Sigmoid colon (tissue), 7 donors: ENCODE data around the gene CATSPERD. TPM values are rescaled to one million over a fixed set of nuclear protein-coding genes. Genes with fewer than 3 reads are reported as not detected.

Source experiments
- DNase-seq: peaks from one replicate; pipeline ENCODE4 v3.0.0-alpha.2; 2019
- H3K27ac ChIP-seq, 4 donors: fragments of 200-600 bp; sonication (generic); one replicate each; pipeline ENCODE4 v1.5.1; 2016 to 2019; ENCODE audit warnings: mild to moderate bottlenecking in 1 of 4
- H3K27me3 ChIP-seq, 3 donors: fragments of 200-600 bp; sonication (generic); one replicate each; pipeline ENCODE4 v1.5.1; 2019; ENCODE audit warnings: mild to moderate bottlenecking in 1 of 3
- H3K36me3 ChIP-seq, 4 donors: fragments of 200-600 bp; sonication (generic); one replicate each; pipeline ENCODE4 v1.5.1; 2016 to 2019
- H3K4me1 ChIP-seq, 4 donors: fragments of 200-600 bp; sonication (generic); one replicate each; pipeline ENCODE4 v1.5.1; 2017 to 2019
- H3K4me3 ChIP-seq, 4 donors: fragments of 200-600 bp; sonication (generic); one replicate each; pipeline ENCODE4 v1.5.1; 2017 to 2019; ENCODE audit warnings: mild to moderate bottlenecking in 2 of 4, moderate library complexity in 1 of 4
- H3K9me3 ChIP-seq, 4 donors: fragments of 200-600 bp in 3 of 4; sonication (generic) in 3 of 4; one replicate each; pipeline versions ENCODE4 v1.5.1 to v1.6.1; 2013 to 2019
- CTCF ChIP-seq, 4 experiments: fragments of 450-650 bp in 3 of 4; fragments of 200-600 bp in 1 of 4; IDR thresholded peaks; one replicate each; pipeline ENCODE4 v1.5.1; 2016 to 2019; ENCODE audit warnings: antibody characterized with exemption in 4 of 4, mild to moderate bottlenecking in 3 of 4, moderate library complexity in 2 of 4
- EP300 ChIP-seq, 4 donors: sonication (generic); formaldehyde crosslinking; IDR thresholded peaks; one replicate each; pipeline ENCODE4 v1.6.1; 2017; ENCODE audit warnings: antibody characterized with exemption in 4 of 4
- POLR2A ChIP-seq, 2 donors: fragments of 450-650 bp; IDR thresholded peaks; one replicate each; pipeline ENCODE4 v1.6.1; 2016; ENCODE audit warnings: antibody characterized with exemption in 2 of 2, mild to moderate bottlenecking in 2 of 2, moderate library complexity in 2 of 2
- POLR2AphosphoS5 ChIP-seq, 4 donors: sonication (generic); formaldehyde crosslinking; IDR thresholded peaks; one replicate each; pipeline ENCODE4 v1.6.1; 2017; ENCODE audit warnings: antibody characterized with exemption in 4 of 4
- WGBS, 2 donors: extraction: QIAGEN DNeasy Blood & Tissue Kit; methylation state at CpG; one replicate each; pipeline ENCODE4 v1.1.7; 2013; 5-methylcytosine and 5-hydroxymethylcytosine counted together
- intact Hi-C: fragments of 100-400 bp; cut with DNase I; formaldehyde crosslinking; loops from one replicate; pipeline ENCODE4 v1.15.1; 2023
- polyA plus RNA-seq, 3 donors: library from polyadenylated mRNA; stranded (reverse); fragments of 200-250 nt; gene quantifications; one replicate each; pipeline ENCODE4 v1.2.3, GENCODE V29; 2013
- total RNA-seq, 4 donors: library from RNA; depleted of rRNA; stranded (reverse); fragments of >200 nt; gene quantifications; one replicate each; pipeline ENCODE4 v1.1.0, GENCODE V29; 2016
- donor health status: healthy with polysubstance abuse.
- donor health status: Bipolar disorder and iron deficiency.
- donor health status: healthy.

CATSPERD gene
- total and polyA plus RNA-seq, 7 donors, result not detected

DNA sequence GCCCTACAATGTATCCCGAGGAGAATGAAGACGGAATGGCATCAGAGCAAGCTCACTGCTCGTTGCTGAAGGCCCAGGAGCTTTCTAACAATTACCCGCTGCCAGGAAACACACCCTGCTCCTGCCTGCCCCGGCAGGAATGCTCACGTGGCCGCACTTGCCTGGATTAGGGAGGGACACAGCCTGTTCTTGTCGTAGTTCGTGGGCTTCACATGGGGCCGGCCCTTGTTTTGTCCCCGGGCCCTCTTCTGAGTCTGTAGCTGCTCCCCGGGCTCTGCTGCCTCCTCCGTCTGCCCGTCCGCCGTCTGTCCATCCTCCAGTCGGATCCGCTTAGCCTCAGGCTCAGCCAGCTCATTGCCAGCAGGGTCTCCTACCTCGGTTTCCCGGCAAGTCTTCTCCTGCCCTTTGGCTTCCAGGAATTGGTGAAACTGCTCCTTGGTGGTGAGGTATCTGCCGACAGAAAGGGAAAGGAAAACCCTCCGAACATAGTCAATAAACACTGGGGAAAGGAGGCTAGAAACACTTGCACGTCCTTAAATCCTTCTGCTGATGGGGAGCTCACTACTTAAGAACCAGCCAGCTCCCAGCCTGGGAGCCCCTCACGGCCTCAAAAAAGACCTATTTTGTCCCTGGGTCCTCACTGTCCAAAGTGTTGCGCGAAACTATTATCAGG is 69.6 kb downstream of the CATSPERD start:
- Histone ChIP-seq H3K27ac (peak overlapping the region; percentile 98 to 100 (median 99)), H3K27me3 (no peaks in the 10 kb centered on the region), H3K4me1 (peaks cover 2 to 9% (median 9%) of the 10 kb centered on the region in 4 donors), H3K4me3 (peak overlapping the region; percentile 88 to 97 (median 92)), H3K36me3 (peaks cover 36 to 51% (median 44%) of the 10 kb centered on the region in 4 donors), H3K9me3 (no peaks in the 10 kb centered on the region)
- DNase-seq, result peak; percentile 70
- intact Hi-C loops, result loop anchor here (5.0 kb wide), 3 partner anchors 68 to 187 kb away; partner anchors contain the start of genes CATSPERD, LONP1, RANBP3 and SAFB
- TF ChIP-seq CTCF (IDR thresholded peaks at IDR 0.05) (no peak), POLR2AphosphoS5 (IDR thresholded peaks at IDR 0.05) (no peak), POLR2A (IDR thresholded peaks at IDR 0.05) (no peak), EP300 (IDR thresholded peaks at IDR 0.05) (no peak)
- 78 to 83% methylated on average over 26 of the region's 26 CpGs for WGBS, 2 donors

GRCh38 chr19:5790559-5791520 is 70.4 kb downstream of the CATSPERD start, which contains the start of gene DUS3L:
TSS of gene DUS3L (minus strand) at chr19:5791163. CDS start at chr19:5791141, 22 bp downstream.
- TF ChIP-seq POLR2AphosphoS5 (IDR thresholded peaks at IDR 0.05) (peak; percentile 73 to 93 (median 86)), POLR2A (IDR thresholded peaks at IDR 0.05) (peak; percentile 63 to 66), CTCF (IDR thresholded peaks at IDR 0.05) (no peak), EP300 (IDR thresholded peaks at IDR 0.05) (peak in 1 of 4 donors; percentile 48)
- Histone ChIP-seq H3K4me3 (peak within 1 kb of the TSS; percentile 88 to 97 (median 92)), H3K27ac (peak within 1 kb of the TSS; percentile 98 to 100 (median 99)), H3K9me3 (no peaks in the 10 kb centered on the region), H3K27me3 (no peaks in the 10 kb centered on the region), H3K4me1 (peaks cover 2 to 9% (median 9%) of the 10 kb centered on the region in 4 donors), H3K36me3 (peaks cover 35 to 43% (median 38%) of the 10 kb centered on the region in 4 donors)
- DNase-seq, result peak; percentile 99
- intact Hi-C loops, result loop anchor here (5.0 kb wide), 3 partner anchors 69 to 186 kb away; partner anchors contain the start of genes CATSPERD, LONP1, RANBP3 and SAFB
- WGBS, 2 donors, result 11% methylated on average over 72 of the region's 72 CpGs

GRCh38 chr19:5792224-5792623 is 71.8 kb downstream of the CATSPERD start:
- no peak for TF ChIP-seq POLR2A (IDR thresholded peaks at IDR 0.05)
- no peak for TF ChIP-seq CTCF (IDR thresholded peaks at IDR 0.05)
- TF ChIP-seq POLR2AphosphoS5 (IDR thresholded peaks at IDR 0.05), result no peak
- TF ChIP-seq EP300 (IDR thresholded peaks at IDR 0.05), result no peak

GRCh38 chr19:5793188-5793587 is 72.8 kb downstream of the CATSPERD start:
- intact Hi-C loops, result loop anchor here (5.0 kb wide), 3 partner anchors 71 to 184 kb away; partner anchors contain the start of genes CATSPERD, LONP1, RANBP3 and SAFB
- no peak for TF ChIP-seq CTCF (IDR thresholded peaks at IDR 0.05)
- no peak for TF ChIP-seq POLR2A (IDR thresholded peaks at IDR 0.05)
- TF ChIP-seq POLR2AphosphoS5 (IDR thresholded peaks at IDR 0.05), result no peak
- TF ChIP-seq EP300 (IDR thresholded peaks at IDR 0.05), result no peak
- H3K27ac ChIP-seq, result no peak overlapping the region
- peaks cover 14 to 19% (median 16%) of the 10 kb centered on the region in 4 donors for H3K36me3 ChIP-seq
- H3K4me3 ChIP-seq, result no peak overlapping the region
- DNase-seq, result no peak
- H3K9me3 ChIP-seq, result no peaks in the 10 kb centered on the region
- peaks cover 2 to 9% (median 9%) of the 10 kb centered on the region in 4 donors for H3K4me1 ChIP-seq
- H3K27me3 ChIP-seq, result no peaks in the 10 kb centered on the region
- 91 to 92% methylated on average over 3 of the region's 3 CpGs for WGBS, 2 donors

More at GRCh38 chr19:5792224-5792623, 71.8 kb downstream of the CATSPERD start:
- Histone ChIP-seq H3K36me3 (peaks cover 22 to 29% (median 25%) of the 10 kb centered on the region in 4 donors), H3K27me3 (no peaks in the 10 kb centered on the region), H3K4me3 (no peak overlapping the region), H3K27ac (no peak overlapping the region), H3K4me1 (peaks cover 2 to 9% (median 9%) of the 10 kb centered on the region in 4 donors), H3K9me3 (no peaks in the 10 kb centered on the region)
- intact Hi-C loops, result loop anchor here (5.0 kb wide), 3 partner anchors 70 to 185 kb away; partner anchors contain the start of genes CATSPERD, LONP1, RANBP3 and SAFB
- WGBS, 2 donors, result 95 to 96% methylated on average over 18 of the region's 18 CpGs
- DNase-seq, result no peak
